Muscle layer of colon (tissue), 2 donors: Measurements from ENCODE around the gene DSTYK.
A peak's percentile ranks its signal among the peaks of the same experiment; 100 is the strongest.

Experiments used
- H3K27ac ChIP-seq: one replicate; pipeline ENCODE4 v1.7.0; 2013; ENCODE audit warnings: low read depth, mild to moderate bottlenecking, low read length, moderate library complexity
- H3K27me3 ChIP-seq, 2 donors: one replicate each; pipeline ENCODE4 v1.7.0; 2013; ENCODE audit warnings: low read length in 2 of 2, mild to moderate bottlenecking in 2 of 2; ENCODE audit not compliant: insufficient read depth in 2 of 2, control insufficient read depth in 1 of 2
- H3K36me3 ChIP-seq: one replicate; pipeline ENCODE4 v1.7.0; 2013; ENCODE audit warnings: mild to moderate bottlenecking, low read length; ENCODE audit not compliant: insufficient read depth
- H3K4me1 ChIP-seq: one replicate; pipeline ENCODE4 v1.7.0; 2013; ENCODE audit warnings: mild to moderate bottlenecking, low read length; ENCODE audit not compliant: insufficient read depth
- H3K4me3 ChIP-seq, 2 donors: one replicate each; pipeline ENCODE4 v1.7.0; 2013; ENCODE audit warnings: low read length in 2 of 2, low read depth in 1 of 2, mild to moderate bottlenecking in 1 of 2, moderate library complexity in 1 of 2
- H3K9ac ChIP-seq: one replicate; pipeline ENCODE4 v1.7.0; 2013; ENCODE audit warnings: low read length
- H3K9me3 ChIP-seq: one replicate; pipeline ENCODE4 v1.7.0; 2013; ENCODE audit warnings: mild to moderate bottlenecking, low read length
- donor health status: abdominal sarcoma.
- donor health status: Adenocarcinoma of cecum.

DSTYK gene

GRCh38 chr1:205249651-205250050 lies 38.1 kb upstream of the DSTYK start:
- no peaks in the 10 kb centered on the region for H3K9me3 ChIP-seq
- no peaks in the 10 kb centered on the region for H3K36me3 ChIP-seq
- peaks cover 42% of the 10 kb centered on the region for H3K4me1 ChIP-seq
- H3K27ac ChIP-seq, result peak overlapping the region; percentile 16
- no peak overlapping the region for H3K9ac ChIP-seq
- no peak overlapping the region for H3K4me3 ChIP-seq
- no peaks in the 10 kb centered on the region for H3K27me3 ChIP-seq

DNA sequence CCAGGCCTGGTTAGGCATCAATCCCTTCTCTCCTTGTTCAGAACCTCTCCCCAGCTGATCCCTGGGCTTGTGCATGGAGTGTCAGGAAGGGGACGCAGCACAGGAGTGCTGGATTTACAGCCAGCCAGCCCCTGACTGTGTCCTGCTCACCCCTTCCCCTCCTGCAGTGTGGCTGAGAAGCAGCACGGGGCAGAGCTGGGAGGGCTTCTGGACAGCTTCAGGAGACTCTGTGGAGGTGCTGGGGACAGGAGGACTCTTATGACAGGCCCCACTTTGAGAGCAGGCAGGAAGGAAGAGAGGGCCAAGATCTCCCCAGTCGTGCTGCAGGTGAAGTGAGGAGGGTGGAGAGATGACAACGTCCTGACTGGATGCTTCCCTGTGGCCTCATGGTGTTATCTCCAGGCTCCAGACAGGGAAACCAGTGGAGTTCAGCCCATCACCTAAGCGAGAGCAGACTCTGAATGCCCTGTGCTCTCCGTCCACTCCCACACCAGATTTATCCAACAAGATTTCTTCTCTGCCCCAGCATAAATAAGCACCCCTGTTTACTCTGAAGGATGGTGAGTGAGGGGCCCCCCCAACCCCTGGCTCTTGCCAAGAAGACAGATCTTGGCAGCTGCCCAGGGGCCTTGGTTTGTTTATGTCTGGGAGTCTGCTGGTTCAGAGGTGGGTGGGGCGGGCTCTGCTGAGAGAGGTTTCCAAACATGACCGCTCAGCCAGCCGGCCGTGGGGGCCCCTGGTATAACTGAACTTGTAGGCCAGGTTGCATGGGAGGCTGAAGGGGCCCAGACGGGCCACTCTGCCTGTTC lies 37.5 kb upstream of the DSTYK start:
- H3K9me3 ChIP-seq, result no peaks in the 10 kb centered on the region
- H3K36me3 ChIP-seq, result no peaks in the 10 kb centered on the region
- H3K9ac ChIP-seq, result no peak overlapping the region
- peaks cover 42% of the 10 kb centered on the region for H3K4me1 ChIP-seq
- peak overlapping the region; percentile 60 for H3K27ac ChIP-seq
- H3K4me3 ChIP-seq, result no peak overlapping the region
- no peaks in the 10 kb centered on the region for H3K27me3 ChIP-seq

DNA sequence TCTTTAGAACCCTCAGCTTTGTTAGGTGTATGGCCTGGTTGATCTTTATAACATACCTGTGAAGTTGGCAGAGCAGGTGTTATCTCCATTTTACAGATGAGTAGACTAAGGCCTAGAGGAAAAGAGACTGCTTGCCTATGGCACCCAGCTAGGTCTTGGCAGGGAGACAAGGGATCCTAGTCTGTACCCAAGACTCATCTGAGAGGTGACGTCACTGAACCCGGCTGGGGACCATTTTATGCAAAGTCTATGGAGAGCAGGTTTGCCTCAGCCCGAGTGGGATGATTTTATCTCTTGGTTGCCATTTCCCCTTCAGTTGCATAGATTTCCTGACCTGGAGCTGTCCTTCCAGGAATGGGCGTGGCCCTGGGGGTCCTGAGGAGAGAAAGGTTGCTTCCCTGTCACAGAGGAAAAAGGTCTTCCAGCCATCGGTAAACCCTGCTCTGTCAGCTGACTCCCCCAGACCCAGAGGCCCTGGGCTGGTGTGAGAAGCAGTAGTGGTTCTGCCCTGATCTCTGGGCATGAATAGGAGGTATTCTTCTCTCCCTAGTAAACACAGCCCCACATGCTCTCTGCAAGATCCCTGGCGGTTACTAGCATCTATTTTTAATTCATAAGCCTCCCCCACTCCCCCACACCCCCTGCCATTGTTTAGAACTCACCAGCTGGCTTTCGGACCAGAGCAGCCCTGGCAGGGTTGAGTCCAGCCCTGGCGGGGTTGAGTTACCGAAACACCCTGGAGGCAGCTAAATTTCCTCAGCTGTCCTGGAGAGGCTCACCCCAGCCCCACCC lies 35.8 kb upstream of the DSTYK start:
- Histone ChIP-seq H3K27me3 (no peaks in the 10 kb centered on the region), H3K27ac (no peak overlapping the region), H3K36me3 (no peaks in the 10 kb centered on the region), H3K4me3 (no peak overlapping the region), H3K4me1 (peaks cover 42% of the 10 kb centered on the region), H3K9ac (no peak overlapping the region), H3K9me3 (no peaks in the 10 kb centered on the region)

GRCh38 chr1:205246351-205247119 lies 35.0 kb upstream of the DSTYK start:
- H3K4me1 ChIP-seq, result peaks cover 41% of the 10 kb centered on the region
- H3K9me3 ChIP-seq, result no peaks in the 10 kb centered on the region
- H3K4me3 ChIP-seq, result no peak overlapping the region
- H3K36me3 ChIP-seq, result peaks cover 5% of the 10 kb centered on the region
- H3K9ac ChIP-seq, result no peak overlapping the region
- no peaks in the 10 kb centered on the region for H3K27me3 ChIP-seq
- H3K27ac ChIP-seq, result no peak overlapping the region

DNA sequence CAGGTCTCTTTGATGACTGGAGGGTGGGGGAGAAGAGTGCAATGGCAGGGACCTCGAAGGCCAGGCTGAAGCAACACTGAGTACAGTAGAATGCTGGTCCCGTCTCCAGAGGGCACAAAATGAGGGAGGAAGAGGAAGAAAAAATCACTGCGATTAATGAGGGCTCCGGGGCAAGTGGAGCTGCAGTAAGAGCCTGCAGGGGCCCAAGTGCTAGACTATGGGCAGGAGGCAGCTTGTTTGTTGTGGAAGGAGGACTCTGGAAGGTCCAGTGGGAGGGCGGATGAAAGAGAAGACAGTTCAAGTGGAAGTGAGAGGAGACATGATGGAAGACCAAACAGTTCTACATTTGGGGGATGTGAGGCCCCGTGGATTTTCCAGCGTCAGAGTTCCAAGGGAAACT lies 33.6 kb upstream of the DSTYK start:
- Histone ChIP-seq H3K9ac (no peak overlapping the region), H3K4me3 (no peak overlapping the region), H3K9me3 (no peaks in the 10 kb centered on the region), H3K27me3 (no peaks in the 10 kb centered on the region), H3K27ac (no peak overlapping the region), H3K4me1 (peaks cover 38% of the 10 kb centered on the region), H3K36me3 (peaks cover 5% of the 10 kb centered on the region)

GRCh38 chr1:205244384-205244783 lies 32.9 kb upstream of the DSTYK start:
- Histone ChIP-seq H3K36me3 (peaks cover 5% of the 10 kb centered on the region), H3K9ac (no peak overlapping the region), H3K27me3 (no peaks in the 10 kb centered on the region), H3K4me1 (peaks cover 30% of the 10 kb centered on the region), H3K27ac (no peak overlapping the region), H3K4me3 (no peak overlapping the region), H3K9me3 (no peaks in the 10 kb centered on the region)

- Histone ChIP-seq H3K9me3 (no peaks in the 10 kb centered on the region), H3K36me3 (peaks cover 5% of the 10 kb centered on the region), H3K27ac (no peak overlapping the region), H3K27me3 (no peaks in the 10 kb centered on the region), H3K9ac (no peak overlapping the region), H3K4me1 (peaks cover 22% of the 10 kb centered on the region), H3K4me3 (no peak overlapping the region)
Observed at GRCh38 chr1:205243350-205244191, 32.1 kb upstream of the DSTYK start.

DNA sequence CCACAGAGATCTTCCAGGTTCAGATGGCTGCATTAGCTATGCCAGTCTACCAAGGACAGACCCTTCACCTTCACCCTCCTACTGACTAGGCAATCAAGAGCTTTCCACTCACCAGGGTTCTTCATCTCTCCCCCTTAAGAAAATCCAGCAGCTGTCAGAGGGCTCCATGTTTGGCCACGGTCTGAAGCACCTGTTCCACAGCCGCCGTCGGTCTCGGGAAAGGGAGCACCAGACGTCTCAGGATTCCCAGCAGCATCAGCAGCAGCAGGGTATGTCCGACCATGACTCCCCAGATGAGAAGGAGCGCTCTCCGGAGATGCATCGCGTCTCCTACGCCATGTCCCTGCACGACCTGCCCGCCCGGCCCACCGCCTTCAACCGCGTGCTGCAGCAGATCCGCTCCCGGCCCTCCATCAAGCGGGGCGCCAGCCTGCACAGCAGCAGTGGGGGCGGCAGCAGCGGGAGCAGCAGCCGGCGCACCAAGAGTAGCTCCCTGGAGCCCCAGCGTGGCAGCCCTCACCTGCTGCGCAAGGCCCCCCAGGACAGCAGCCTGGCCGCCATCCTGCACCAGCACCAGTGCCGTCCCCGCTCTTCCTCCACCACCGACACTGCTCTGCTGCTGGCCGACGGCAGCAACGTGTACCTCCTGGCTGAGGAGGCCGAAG lies 30.0 kb upstream of the DSTYK start:
- Histone ChIP-seq H3K4me3 (no peak overlapping the region), H3K4me1 (peaks cover 2% of the 10 kb centered on the region), H3K9ac (no peak overlapping the region), H3K36me3 (peaks cover 5% of the 10 kb centered on the region), H3K27me3 (no peaks in the 10 kb centered on the region), H3K27ac (no peak overlapping the region), H3K9me3 (no peaks in the 10 kb centered on the region)

GRCh38 chr1:205240569-205240968 lies 29.1 kb upstream of the DSTYK start:
- H3K9me3 ChIP-seq, result no peaks in the 10 kb centered on the region
- H3K27ac ChIP-seq, result no peak overlapping the region
- no peak overlapping the region for H3K9ac ChIP-seq
- peaks cover 4% of the 10 kb centered on the region for H3K4me1 ChIP-seq
- no peak overlapping the region for H3K4me3 ChIP-seq
- H3K36me3 ChIP-seq, result peaks cover 5% of the 10 kb centered on the region
- H3K27me3 ChIP-seq, result no peaks in the 10 kb centered on the region

- H3K9ac ChIP-seq, result no peak overlapping the region
- H3K9me3 ChIP-seq, result no peaks in the 10 kb centered on the region
- no peak overlapping the region for H3K27ac ChIP-seq
- H3K4me3 ChIP-seq, result no peak overlapping the region
- peaks cover 5% of the 10 kb centered on the region for H3K36me3 ChIP-seq
- H3K4me1 ChIP-seq, result peaks cover 8% of the 10 kb centered on the region
- no peaks in the 10 kb centered on the region for H3K27me3 ChIP-seq
Observed at GRCh38 chr1:205240118-205240517, 28.6 kb upstream of the DSTYK start.
